ENCODE results near the gene NKAIN2. TPM values are rescaled to one million over a fixed set of nuclear protein-coding genes. Genes with fewer than 3 reads are reported as not detected.
"Not testable (repeated sequence)": the region's sequence is repeated elsewhere in the genome, so short reads cannot be mapped to it uniquely, and the experiment has no call there.

Gene NKAIN2
- total RNA-seq, 1 experiment from 2014 or later: 2.5 TPM

- in situ Hi-C loops (cut with HindIII; ENCODE audit: low pct_unique_long_range_greater_than_20kb, low sequenced_read_pairs): no loop called here
- no peak for DNase-seq (ENCODE audit: low read depth)
Measured at GRCh38 chr6:124099520-124099919, 295.9 kb downstream of the NKAIN2 start.

DNA sequence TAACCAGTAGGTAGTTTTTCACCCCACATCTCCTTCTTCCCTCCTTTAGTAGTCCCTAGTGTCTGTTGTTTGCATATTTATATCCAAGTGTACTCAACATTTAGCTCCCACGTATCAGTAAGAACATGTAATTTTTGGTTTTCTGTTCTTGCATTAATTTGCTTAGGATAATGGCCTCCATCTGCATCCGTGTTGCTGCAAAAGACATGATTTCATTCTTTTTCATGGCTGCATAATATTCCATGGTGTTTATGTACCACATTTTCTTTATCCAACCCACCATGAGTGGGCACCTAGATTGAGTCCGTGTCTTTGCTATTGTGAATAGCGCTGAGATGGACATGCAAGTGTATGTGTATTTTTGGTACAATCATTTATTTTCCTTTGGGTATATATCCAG lies 306.8 kb downstream of the NKAIN2 start:
- no peak for DNase-seq (ENCODE audit: low read depth)
- in situ Hi-C loops (cut with HindIII; ENCODE audit: low pct_unique_long_range_greater_than_20kb, low sequenced_read_pairs): no loop called here

- DNase-seq (ENCODE audit: low read depth): no peak
- in situ Hi-C loops (cut with HindIII; ENCODE audit: low pct_unique_long_range_greater_than_20kb, low sequenced_read_pairs): no loop called here
Measured at GRCh38 chr6:124119596-124119995, 315.9 kb downstream of the NKAIN2 start.

DNA sequence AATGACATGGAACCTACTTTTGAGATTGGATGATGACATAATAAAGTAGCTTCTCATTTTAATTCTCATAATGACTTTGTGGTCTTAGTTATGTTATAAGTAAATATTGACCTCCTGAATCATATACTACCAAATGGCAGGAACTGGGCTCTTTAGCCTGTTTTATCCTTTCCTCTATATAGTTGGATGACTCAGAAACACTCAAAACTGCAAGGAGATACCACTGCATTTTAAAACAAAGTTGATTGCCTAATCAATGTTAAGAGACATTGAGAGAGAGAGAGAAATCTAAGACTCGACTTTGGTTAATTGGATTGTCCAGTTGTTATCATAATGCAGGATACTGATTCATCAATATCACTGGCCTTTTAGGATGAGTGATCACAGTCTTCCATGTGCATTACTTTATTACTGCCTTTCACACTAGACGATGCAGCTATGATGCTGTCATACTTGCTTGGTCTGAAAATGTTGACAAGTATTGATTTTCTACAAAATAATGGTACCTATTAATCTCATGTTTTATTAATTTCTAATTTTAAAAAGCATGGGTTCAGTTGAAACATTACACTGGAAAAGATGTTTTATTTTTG lies 320.0 kb downstream of the NKAIN2 start:
- in situ Hi-C loops (cut with HindIII; ENCODE audit: low pct_unique_long_range_greater_than_20kb, low sequenced_read_pairs): no loop called here
- DNase-seq (ENCODE audit: low read depth): no peak

DNA sequence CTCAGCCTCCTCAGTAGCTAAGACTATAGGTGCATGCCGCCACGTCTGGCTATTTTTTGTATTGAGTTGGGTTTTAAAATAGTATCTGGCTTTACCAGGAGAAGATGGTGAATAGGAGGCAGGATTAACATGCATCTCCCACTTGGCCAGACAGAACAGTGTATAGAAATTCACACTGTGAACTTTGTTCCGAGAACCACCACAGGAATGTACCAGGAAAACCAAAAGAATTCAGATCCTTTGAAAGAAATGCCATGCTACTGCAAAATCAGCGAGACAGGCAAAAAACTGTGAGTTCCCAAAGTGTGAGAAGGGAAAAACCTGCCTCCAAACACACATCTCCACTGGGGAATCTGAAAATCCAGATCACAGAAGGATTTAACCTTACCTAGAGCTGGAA lies 327.6 kb downstream of the NKAIN2 start:
- in situ Hi-C loops (cut with HindIII; ENCODE audit: low pct_unique_long_range_greater_than_20kb, low sequenced_read_pairs): no loop called here
- peak; percentile 40 for DNase-seq (ENCODE audit: low read depth)

GRCh38 chr6:124131779-124132178 lies 328.1 kb downstream of the NKAIN2 start:
- peak; percentile 7 for DNase-seq (ENCODE audit: low read depth)
- in situ Hi-C loops (cut with HindIII; ENCODE audit: low pct_unique_long_range_greater_than_20kb, low sequenced_read_pairs): no loop called here

- DNase-seq (ENCODE audit: low read depth): no peak
- in situ Hi-C loops (cut with HindIII; ENCODE audit: low pct_unique_long_range_greater_than_20kb, low sequenced_read_pairs): no loop called here
Measured at GRCh38 chr6:124132256-124132655, 328.6 kb downstream of the NKAIN2 start.

GRCh38 chr6:124142852-124143251 lies 339.2 kb downstream of the NKAIN2 start:
- DNase-seq (ENCODE audit: low read depth): no peak
- in situ Hi-C loops (cut with HindIII; ENCODE audit: low pct_unique_long_range_greater_than_20kb, low sequenced_read_pairs): no loop called here

DNA sequence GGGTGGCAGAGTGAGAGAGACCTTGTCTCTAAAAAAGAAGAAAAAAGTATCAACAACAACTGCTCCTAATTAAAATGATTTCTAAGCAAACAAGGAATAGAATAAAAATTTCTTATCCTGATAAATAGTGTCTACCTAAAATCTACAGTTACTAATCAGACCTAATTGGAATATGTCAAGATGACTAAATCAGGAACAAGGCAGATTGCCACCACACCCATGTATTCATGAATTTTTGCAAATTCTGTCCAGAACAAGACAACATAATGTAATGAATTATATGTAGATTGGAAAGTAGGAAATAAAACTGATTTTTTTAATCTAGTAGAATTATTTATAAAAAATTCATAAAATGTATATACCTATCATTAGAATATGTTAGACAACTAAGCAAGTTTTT lies 339.8 kb downstream of the NKAIN2 start:
- no peak for DNase-seq (ENCODE audit: low read depth)
- in situ Hi-C loops (cut with HindIII; ENCODE audit: low pct_unique_long_range_greater_than_20kb, low sequenced_read_pairs): no loop called here

DNA sequence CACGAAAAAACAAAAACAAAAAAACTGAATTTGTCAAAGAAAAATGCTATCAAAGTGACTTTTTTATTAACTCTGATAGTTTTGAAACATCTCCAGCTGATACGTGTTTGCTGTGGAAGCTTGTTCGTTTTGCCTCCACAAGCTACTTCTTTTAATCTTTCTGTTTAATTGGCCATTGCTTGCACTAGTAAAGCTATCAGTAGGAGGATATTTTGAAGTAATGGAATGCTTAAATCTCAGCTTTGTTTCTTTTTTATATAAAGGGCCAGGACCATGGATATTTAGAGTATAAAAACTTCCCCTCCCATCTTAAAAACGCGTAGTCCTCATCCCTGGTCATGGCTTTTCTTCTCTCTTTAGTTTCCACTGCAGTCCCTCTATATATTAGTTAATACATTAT lies 344.0 kb downstream of the NKAIN2 start:
- no peak for DNase-seq (ENCODE audit: low read depth)
- in situ Hi-C loops (cut with HindIII; ENCODE audit: low pct_unique_long_range_greater_than_20kb, low sequenced_read_pairs): no loop called here

GRCh38 chr6:124148236-124148957 lies 344.7 kb downstream of the NKAIN2 start:
- DNase-seq (ENCODE audit: low read depth): no peak
- in situ Hi-C loops (cut with HindIII; ENCODE audit: low pct_unique_long_range_greater_than_20kb, low sequenced_read_pairs): no loop called here

GRCh38 chr6:124149646-124150045 lies 346.0 kb downstream of the NKAIN2 start:
- in situ Hi-C loops (cut with HindIII; ENCODE audit: low pct_unique_long_range_greater_than_20kb, low sequenced_read_pairs): no loop called here

GRCh38 chr6:124158024-124158423 lies 354.4 kb downstream of the NKAIN2 start:
- no peak for DNase-seq (ENCODE audit: low read depth)
- in situ Hi-C loops (cut with HindIII; ENCODE audit: low pct_unique_long_range_greater_than_20kb, low sequenced_read_pairs): no loop called here

More at GRCh38 chr6:124149646-124150045, 346.0 kb downstream of the NKAIN2 start:
- DNase-seq (ENCODE audit: low read depth): no peak

GRCh38 chr6:124163676-124164075 lies 360.0 kb downstream of the NKAIN2 start:
- in situ Hi-C loops (cut with HindIII; ENCODE audit: low pct_unique_long_range_greater_than_20kb, low sequenced_read_pairs): no loop called here
- DNase-seq (ENCODE audit: low read depth): no peak

DNA sequence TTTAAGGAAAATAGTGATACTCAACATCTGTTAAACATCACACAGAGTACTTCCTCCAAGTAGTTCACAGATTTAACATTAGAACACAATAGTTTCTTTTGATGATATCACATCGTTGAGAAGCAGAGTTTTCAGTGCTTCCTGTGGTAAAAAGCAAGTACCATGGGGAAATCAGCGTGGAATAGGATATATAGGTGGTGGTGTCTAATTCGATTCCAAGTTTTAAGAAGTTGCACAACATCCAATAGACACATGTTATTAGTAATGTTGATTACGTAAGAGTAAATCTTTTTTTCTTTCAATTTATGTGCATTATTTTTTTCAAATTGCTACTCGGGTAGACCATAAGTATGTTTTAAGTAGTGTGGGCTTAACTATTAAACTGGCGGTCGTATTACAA lies 360.7 kb downstream of the NKAIN2 start:
- in situ Hi-C loops (cut with HindIII; ENCODE audit: low pct_unique_long_range_greater_than_20kb, low sequenced_read_pairs): no loop called here
- no peak for DNase-seq (ENCODE audit: low read depth)

DNA sequence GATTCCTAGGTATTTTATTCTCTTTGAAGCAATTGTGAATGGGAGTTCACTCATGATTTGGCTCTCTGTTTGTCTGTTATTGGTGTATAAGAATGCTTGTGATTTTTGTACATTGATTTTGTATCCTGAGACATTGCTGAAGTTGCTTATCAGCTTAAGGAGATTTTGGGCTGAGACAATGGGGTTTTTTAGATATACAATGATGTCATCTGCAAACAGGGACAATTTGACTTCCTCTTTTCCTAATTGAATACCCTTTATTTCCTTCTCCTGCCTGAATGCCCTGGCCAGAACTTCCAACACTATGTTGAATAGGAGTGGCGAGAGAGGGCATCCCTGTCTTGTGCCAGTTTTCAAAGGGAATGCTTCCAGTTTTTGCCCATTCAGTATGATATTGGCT lies 363.6 kb downstream of the NKAIN2 start:
- DNase-seq (ENCODE audit: low read depth); in situ Hi-C loops (cut with HindIII; ENCODE audit: low pct_unique_long_range_greater_than_20kb, low sequenced_read_pairs): not testable (repeated sequence)

DNA sequence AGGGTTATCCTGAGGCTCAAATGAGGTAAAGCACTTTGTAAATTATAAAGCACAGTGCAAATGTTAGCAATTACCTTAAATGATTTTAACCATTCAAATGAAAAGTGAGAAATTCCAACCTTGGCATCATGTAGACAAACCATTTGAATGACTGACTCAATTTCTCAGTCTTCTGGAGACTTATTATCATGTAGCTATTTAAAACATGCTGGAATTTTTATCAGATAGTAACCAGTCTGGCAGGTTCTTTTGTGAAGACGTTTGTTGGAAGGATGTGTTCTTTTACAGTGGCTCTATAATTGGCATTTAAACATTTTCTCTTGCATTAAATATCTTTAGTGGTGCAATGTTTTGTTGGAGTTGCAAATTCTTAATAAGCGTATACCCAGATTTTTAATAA lies 386.6 kb downstream of the NKAIN2 start:
- in situ Hi-C loops (cut with HindIII; ENCODE audit: low pct_unique_long_range_greater_than_20kb, low sequenced_read_pairs): no loop called here
- no peak for DNase-seq (ENCODE audit: low read depth)

GRCh38 chr6:124193132-124193531 lies 389.5 kb downstream of the NKAIN2 start:
- in situ Hi-C loops (cut with HindIII; ENCODE audit: low pct_unique_long_range_greater_than_20kb, low sequenced_read_pairs): no loop called here
- no peak for DNase-seq (ENCODE audit: low read depth)

GRCh38 chr6:124197148-124197547 lies 393.5 kb downstream of the NKAIN2 start:
- DNase-seq (ENCODE audit: low read depth): no peak
- in situ Hi-C loops (cut with HindIII; ENCODE audit: low pct_unique_long_range_greater_than_20kb, low sequenced_read_pairs): no loop called here

DNA sequence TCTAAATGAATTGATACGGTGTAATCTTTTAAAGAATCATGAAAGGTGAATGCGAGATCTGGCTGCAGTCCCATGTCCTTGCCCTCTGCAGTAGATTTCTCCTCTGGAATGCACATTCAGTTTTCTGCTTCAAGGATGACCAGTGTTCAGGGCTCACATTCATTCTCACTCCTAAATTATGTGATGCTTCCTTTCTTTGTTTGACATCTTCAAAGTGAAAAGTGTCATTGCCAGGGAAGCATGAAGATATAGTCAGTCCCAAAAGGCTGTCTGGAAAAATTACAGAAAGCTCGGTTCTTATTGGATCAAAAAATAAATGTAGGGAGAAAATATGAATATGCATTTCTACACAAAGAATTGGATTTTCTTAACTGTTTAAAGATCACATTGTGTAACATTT lies 395.6 kb downstream of the NKAIN2 start:
- in situ Hi-C loops (cut with HindIII; ENCODE audit: low pct_unique_long_range_greater_than_20kb, low sequenced_read_pairs): no loop called here
- DNase-seq (ENCODE audit: low read depth): no peak
